ENCODE data around the gene ANKH. TPM values are rescaled to one million over a fixed set of nuclear protein-coding genes. Genes with fewer than 3 reads are reported as not detected.
"Not testable (repeated sequence)": the region's sequence is repeated elsewhere in the genome, so short reads cannot be mapped to it uniquely, and the experiment has no call there.

The ANKH gene
- total RNA-seq, 4 donors from 2014 or later, result 31.2 to 55.2 (median 34.7) TPM

DNA sequence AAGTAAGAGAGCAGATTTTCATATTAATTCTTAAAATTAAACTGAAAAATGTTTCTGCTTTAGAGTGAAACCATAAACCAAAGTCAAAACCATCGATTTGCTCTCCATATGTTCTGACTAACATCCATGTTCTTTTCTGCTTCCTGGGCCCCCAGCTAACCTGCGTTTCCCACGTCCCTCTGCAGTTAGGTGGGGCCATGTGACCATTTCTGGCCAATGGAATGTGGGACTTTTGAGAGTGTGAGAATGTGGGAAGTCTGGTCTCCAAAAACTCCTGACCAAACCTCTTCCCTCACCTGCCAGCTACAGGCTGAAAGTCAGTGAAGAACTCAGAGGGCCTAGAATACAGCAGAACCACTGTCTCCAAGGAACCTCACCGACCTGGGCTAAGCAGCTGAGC lies 44.9 kb downstream of the ANKH start:
- TF ChIP-seq, protein P1, sequence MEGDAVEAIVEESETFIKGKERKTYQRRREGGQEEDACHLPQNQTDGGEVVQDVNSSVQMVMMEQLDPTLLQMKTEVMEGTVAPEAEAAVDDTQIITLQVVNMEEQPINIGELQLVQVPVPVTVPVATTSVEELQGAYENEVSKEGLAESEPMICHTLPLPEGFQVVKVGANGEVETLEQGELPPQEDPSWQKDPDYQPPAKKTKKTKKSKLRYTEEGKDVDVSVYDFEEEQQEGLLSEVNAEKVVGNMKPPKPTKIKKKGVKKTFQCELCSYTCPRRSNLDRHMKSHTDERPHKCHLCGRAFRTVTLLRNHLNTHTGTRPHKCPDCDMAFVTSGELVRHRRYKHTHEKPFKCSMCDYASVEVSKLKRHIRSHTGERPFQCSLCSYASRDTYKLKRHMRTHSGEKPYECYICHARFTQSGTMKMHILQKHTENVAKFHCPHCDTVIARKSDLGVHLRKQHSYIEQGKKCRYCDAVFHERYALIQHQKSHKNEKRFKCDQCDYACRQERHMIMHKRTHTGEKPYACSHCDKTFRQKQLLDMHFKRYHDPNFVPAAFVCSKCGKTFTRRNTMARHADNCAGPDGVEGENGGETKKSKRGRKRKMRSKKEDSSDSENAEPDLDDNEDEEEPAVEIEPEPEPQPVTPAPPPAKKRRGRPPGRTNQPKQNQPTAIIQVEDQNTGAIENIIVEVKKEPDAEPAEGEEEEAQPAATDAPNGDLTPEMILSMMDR (IDR thresholded peaks at IDR 0.05), result no peak
- TF ChIP-seq POLR2A (IDR thresholded peaks at IDR 0.05), result no peak
- H3K27ac ChIP-seq, result no peak overlapping the region
- no peak for DNase-seq
- H3K4me3 ChIP-seq (replicated peaks in 1 of 3), result no peak overlapping the region
- H3K27me3 ChIP-seq, result no peaks in the 10 kb centered on the region
- WGBS, 2 donors, result 85 to 93% methylated on average over 4 of the region's 4 CpGs
- no peaks in the 10 kb centered on the region for H3K9me3 ChIP-seq
- peaks cover 0 to 8% of the 10 kb centered on the region in 2 donors for H3K4me1 ChIP-seq
- H3K36me3 ChIP-seq, result no peaks in the 10 kb centered on the region
- intact Hi-C loops (cut with DNase I), result no loop called here

DNA sequence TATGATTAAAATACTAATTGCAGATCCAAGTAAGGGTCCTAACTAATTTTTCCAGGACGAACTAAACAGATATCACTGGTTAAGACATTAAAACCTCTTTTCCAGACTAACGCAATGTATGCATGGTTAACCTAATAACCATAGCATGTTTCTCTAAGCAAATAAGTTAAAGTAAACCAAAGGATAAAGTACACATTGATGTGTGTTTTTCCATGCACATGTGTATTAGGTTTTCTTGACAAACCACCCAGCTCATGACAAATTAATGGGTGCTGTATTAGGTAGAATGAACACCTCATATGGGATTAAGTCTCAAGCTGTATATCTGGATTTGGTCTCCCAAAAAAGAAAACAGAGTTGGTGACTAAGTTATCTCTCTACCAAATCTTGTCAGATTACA lies 45.6 kb downstream of the ANKH start:
- no peak overlapping the region for H3K4me3 ChIP-seq (replicated peaks in 1 of 3)
- H3K27me3 ChIP-seq, result no peaks in the 10 kb centered on the region
- no peaks in the 10 kb centered on the region for H3K36me3 ChIP-seq
- peaks cover 0 to 8% of the 10 kb centered on the region in 2 donors for H3K4me1 ChIP-seq
- intact Hi-C loops (cut with DNase I), result no loop called here
- no peaks in the 10 kb centered on the region for H3K9me3 ChIP-seq
- no peak overlapping the region for H3K27ac ChIP-seq
- no peak for DNase-seq
- TF ChIP-seq, protein P1 (IDR thresholded peaks at IDR 0.05), result no peak
- no peak for TF ChIP-seq POLR2A (IDR thresholded peaks at IDR 0.05)
- 96% methylated on average over 2 of the region's 2 CpGs for WGBS, 2 donors

DNA sequence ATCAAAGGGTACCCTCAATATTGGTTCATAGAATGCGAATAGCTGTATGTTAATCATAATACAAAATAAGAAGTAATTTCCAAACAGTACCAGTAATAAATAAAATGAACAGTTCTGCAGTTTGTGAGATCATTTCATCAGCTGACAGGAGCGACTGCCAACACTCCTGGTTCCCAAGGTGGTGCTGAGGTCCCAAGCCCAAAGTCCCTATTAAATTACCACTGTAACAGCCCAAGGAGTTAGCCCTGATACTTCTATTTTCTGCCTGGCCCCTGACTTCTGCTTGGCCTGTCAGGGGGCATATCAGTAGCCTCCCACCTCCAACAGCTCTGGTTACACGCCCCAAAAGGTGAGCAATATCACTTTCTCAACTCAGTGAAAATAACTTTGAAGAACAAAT lies 47.1 kb downstream of the ANKH start:
- H3K27ac ChIP-seq, result peak overlapping the region in 1 of 3 donors; percentile 20
- no peak for DNase-seq
- H3K9me3 ChIP-seq, result no peaks in the 10 kb centered on the region
- H3K4me3 ChIP-seq (replicated peaks in 1 of 3), result no peak overlapping the region
- H3K27me3 ChIP-seq, result no peaks in the 10 kb centered on the region
- WGBS, 2 donors, result 90 to 91% methylated on average over 3 of the region's 3 CpGs
- no peak for TF ChIP-seq POLR2A (IDR thresholded peaks at IDR 0.05)
- TF ChIP-seq, protein P1 (IDR thresholded peaks at IDR 0.05), result no peak
- intact Hi-C loops (cut with DNase I), result no loop called here
- H3K4me1 ChIP-seq, result peaks cover 0 to 8% of the 10 kb centered on the region in 2 donors
- no peaks in the 10 kb centered on the region for H3K36me3 ChIP-seq

DNA sequence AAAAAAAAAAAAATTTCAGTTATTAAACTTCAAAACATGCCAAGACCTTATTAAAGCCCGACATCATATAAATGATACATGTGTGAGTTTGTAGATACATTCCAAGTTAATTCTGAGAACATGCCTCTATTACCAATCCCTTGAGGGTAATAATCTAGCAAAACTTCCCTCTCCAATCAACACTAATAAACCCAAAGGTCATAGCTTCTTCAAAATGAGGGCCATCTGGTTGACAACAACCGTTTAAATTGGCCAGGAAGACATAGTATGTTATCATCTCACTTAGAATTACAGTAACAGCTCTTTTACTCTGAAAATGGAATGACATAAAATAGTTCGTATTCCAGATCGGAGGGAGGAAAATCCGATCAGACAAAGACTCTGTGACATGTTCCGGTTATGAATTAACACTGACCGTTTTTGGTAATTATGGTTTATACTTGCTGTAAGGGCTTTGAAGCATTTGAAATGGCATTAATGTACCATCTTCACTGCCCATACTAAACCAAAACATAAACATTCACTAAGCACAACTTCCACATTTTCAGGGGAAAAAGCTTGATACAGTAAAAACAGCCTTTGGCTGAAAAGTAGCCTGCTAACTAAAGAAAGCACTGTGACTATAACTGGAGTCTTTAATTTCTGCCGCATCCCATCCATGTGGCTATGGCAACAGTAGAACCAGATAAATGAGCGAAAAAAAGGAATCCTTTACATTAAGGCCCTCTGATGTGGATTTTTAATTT lies 50.3 kb downstream of the ANKH start:
- TF ChIP-seq, protein P1 (IDR thresholded peaks at IDR 0.05), result no peak
- TF ChIP-seq POLR2A (IDR thresholded peaks at IDR 0.05), result no peak
- Histone ChIP-seq H3K27me3 (no peaks in the 10 kb centered on the region), H3K4me1 (peaks cover 7 to 13% of the 10 kb centered on the region in 2 donors), H3K9me3 (no peaks in the 10 kb centered on the region), H3K27ac (no peak overlapping the region), H3K36me3 (no peaks in the 10 kb centered on the region), H3K4me3 (replicated peaks in 1 of 3) (no peak overlapping the region)
- no peak for DNase-seq
- intact Hi-C loops (cut with DNase I), result no loop called here
- 79 to 82% methylated on average over 9 of the region's 9 CpGs for WGBS, 2 donors

DNA sequence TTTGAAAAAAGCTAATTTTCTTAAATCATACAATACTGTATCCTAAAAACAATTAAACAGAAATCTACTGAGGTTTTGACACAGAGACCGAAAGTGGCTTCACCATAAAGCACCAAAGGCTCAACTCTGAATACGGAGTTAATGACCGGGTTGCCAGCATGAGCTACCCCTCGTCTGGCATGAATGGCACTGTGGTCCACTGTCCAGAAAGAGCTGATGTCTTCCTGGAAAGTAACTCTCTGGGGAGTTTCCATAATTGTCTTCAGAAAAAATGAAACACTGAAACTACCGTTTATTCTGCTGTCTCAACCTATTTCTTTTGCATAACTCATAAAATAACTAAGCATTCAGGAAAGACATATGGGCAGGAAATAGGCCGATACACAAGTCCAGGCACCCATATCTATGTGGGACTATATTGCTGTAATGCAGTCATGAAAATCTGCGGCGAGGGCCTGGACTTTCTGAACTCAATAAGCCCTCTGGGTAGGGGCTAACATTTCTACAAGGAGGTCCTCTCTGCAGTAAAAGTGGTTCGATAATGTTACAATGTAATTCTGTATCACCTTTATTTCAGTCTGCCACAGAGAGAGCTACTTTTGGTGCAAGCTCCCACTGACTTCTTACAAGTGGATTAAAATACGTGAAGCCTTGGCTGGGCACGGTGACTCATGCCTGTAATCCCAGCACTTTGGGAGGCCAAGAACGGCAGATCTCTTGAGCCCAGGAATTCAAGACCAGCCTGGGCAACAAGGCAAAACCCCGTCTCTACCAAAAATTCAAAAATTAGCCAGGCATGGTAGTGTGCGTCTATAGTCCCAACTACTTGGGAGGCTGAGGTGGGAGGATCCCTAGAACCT lies 52.4 kb downstream of the ANKH start:
- H3K27me3 ChIP-seq, result no peaks in the 10 kb centered on the region
- TF ChIP-seq POLR2A (IDR thresholded peaks at IDR 0.05), result no peak
- TF ChIP-seq, protein P1 (IDR thresholded peaks at IDR 0.05), result no peak
- 77 to 91% methylated on average over 14 of the region's 14 CpGs for WGBS, 2 donors
- H3K27ac ChIP-seq, result no peak overlapping the region
- no peak overlapping the region for H3K4me3 ChIP-seq (replicated peaks in 1 of 3)
- H3K9me3 ChIP-seq, result no peaks in the 10 kb centered on the region
- no peaks in the 10 kb centered on the region for H3K36me3 ChIP-seq
- H3K4me1 ChIP-seq, result peaks cover 5 to 13% of the 10 kb centered on the region in 2 donors
- intact Hi-C loops (cut with DNase I), result no loop called here
- no peak for DNase-seq

DNA sequence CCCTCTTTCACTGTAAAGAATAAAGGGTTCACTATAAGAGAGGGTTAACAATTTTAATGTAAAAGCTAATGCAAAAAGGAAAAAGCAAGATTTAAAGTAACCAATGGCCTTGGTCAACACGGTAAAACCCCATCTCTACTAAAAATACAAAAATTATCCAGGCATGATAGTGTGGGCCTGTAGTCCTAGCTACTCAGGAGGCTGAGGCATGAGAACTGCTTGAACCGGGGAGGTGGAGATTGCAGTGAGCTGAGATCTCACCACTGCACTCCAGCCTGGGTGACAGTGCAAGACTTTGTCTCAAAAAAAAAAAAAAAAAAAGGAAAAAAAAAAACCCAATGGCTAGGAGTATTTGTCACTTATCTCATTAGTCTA lies 53.8 kb downstream of the ANKH start:
- H3K4me3 ChIP-seq (replicated peaks in 1 of 3); H3K9me3 ChIP-seq; DNase-seq; intact Hi-C loops (cut with DNase I); H3K27me3 ChIP-seq; H3K36me3 ChIP-seq; H3K27ac ChIP-seq: not testable (repeated sequence)
- WGBS, 2 donors, result 51 to 52% methylated on average over 2 of the region's 2 CpGs
- peaks cover 5 to 13% of the 10 kb centered on the region in 2 donors for H3K4me1 ChIP-seq
